Measurements from ENCODE around the gene TMPRSS6.

The TMPRSS6 gene

GRCh38 chr22:37023743-37024338 lies 85.7 kb downstream of the TMPRSS6 start:
- DNase-seq, result no peak

- DNase-seq, result no peak
These were observed 86.8 kb downstream of the TMPRSS6 start for GRCh38 chr22:37022483-37023337.

DNA sequence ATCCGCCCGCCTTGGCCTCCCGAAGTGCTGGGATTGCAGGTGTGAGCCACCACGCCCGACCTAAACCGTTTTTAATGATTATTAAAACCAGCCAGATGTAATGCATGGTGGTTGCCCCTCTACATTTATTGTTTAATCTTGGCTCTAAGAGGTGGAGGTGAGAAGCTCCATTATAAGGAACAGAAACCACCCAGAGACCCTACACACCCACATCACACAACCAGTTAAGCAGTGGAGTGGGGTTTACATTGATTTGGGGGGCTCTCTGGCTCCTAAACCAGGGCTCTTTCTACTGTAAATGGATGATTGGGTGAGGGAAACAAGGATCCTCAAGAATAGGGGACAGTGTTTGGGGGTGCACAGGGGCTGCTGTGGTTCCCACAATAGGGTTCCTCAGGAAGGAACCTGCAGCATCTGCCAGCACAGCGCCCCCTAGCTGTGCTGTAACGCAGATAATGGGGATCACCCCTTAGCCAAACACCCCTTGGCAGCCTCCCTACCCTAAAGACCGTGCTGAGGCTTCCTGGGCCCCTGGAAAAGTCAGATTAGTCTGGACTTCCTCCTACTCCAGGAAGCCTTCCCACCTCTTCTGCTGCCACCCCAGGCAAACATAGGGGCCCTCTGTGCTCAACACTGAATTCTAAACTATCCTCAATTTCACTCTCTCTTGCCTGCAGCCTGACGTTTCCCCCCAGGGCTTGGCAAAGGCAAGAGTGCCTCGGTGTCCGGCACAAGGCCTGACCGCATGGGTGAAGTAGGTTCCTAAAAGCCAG lies 87.6 kb downstream of the TMPRSS6 start:
- DNase-seq, result peak; percentile 29

GRCh38 chr22:37021041-37021440 lies 88.5 kb downstream of the TMPRSS6 start:
- no peak for DNase-seq

DNA sequence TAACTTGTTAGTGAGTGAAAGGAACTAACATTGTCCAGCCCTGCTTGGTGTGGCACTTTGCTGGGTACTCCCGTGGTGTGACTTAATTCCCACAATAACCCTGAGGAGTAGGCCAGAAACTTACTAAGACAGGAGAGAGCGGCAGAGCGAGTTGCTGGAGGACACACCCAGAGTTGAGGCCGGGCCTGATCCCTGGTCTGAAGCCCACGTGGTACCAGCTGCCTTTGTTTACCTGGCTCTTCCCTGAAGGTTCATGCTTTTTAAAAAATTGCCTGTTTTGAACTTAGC lies 89.4 kb downstream of the TMPRSS6 start:
- no peak for DNase-seq

GRCh38 chr22:37019309-37020191 lies 90.0 kb downstream of the TMPRSS6 start, which contains the start of the genes MPST and TST:
Gene MPST (plus strand): TSS chr22:37019742. CDS start chr22:37019837, 95 bp downstream.
Gene TST (minus strand): TSS chr22:37019447. CDS start chr22:37018732, 715 bp downstream.
- no peak for DNase-seq

DNA sequence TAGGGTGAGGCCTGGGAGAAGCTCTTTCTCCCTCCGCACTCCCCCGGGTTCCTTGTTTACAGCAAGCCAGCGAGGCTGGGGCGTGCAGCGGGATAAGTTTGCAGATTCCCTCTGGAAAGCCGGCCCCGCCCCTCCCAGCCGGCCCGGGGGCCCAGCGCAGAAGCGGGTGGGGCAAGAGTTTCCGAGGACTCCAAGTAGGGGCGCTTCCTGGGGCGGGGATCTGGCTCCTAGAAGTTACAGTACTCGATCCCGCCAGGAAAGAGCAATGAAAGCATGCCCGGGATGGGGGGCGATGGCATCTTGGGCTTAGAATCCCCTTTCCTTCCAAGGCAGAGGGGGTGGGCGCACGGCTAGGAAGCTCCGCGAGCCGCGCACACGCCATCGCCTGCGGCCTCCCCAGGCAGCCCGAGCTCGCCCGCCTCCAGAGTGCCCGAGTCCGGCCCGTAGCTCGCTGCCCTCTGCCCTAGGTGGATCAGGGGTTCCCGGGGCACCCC lies 90.7 kb downstream of the TMPRSS6 start:
- no peak for DNase-seq

- no peak for DNase-seq
These were observed 91.3 kb downstream of the TMPRSS6 start for GRCh38 chr22:37018086-37018814.

GRCh38 chr22:37017356-37017755 lies 92.2 kb downstream of the TMPRSS6 start:
- no peak for DNase-seq

DNA sequence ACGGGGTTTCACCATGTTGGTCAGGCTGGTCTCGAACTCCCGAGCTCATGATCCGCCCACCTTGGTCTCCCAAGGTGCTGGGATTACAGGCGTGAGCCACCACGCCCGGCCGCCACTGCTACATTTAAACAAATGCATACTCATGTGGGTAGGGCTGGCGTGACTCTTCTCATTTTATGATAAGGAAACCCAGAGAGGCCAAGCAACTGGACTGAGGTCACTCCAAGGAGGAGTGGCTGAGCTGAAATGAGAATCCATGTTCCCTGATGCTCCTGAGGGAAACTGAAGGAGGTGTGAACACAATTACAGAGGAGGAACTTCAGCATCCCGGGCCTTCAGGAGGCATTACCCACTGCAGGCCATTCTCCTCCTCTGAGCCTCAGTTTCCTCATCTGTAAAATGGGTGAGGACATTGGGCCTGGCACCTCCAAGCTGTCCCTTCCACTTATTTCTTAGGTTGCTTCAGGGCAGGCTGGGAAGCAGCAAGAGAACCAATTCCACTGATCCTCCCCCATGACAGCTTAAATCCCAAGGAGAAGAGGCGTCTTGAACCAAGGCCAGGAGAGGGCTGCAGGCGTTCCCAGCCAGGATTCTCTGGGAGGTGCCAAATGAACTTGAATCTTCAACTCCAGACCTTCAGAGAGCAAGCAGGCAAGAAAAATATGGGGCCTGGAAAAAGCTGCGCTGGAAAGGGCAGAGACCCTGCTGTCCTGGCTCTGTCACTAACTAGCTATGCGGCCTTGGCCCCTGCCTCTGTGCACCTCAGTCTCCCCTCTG lies 93.2 kb downstream of the TMPRSS6 start:
- no peak for DNase-seq

DNA sequence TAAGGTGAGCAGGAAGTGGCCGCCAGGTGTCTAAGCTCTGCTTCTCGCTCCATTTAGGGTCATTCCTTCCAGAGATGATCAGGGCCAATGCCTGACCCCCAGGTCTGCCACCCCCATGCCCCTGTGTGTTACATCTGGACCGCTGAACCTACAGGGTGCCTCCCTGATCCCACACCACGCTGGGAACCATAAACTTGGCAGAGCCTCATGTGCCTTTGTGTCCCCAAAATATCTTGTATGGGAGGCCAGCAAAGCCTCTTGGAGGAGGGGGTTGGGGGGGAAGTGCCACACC lies 94.0 kb downstream of the TMPRSS6 start:
- no peak for DNase-seq
